Measurements from ENCODE around the gene ME2.

- TF ChIP-seq, protein P1, sequence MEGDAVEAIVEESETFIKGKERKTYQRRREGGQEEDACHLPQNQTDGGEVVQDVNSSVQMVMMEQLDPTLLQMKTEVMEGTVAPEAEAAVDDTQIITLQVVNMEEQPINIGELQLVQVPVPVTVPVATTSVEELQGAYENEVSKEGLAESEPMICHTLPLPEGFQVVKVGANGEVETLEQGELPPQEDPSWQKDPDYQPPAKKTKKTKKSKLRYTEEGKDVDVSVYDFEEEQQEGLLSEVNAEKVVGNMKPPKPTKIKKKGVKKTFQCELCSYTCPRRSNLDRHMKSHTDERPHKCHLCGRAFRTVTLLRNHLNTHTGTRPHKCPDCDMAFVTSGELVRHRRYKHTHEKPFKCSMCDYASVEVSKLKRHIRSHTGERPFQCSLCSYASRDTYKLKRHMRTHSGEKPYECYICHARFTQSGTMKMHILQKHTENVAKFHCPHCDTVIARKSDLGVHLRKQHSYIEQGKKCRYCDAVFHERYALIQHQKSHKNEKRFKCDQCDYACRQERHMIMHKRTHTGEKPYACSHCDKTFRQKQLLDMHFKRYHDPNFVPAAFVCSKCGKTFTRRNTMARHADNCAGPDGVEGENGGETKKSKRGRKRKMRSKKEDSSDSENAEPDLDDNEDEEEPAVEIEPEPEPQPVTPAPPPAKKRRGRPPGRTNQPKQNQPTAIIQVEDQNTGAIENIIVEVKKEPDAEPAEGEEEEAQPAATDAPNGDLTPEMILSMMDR (IDR thresholded peaks at IDR 0.05) = no peak
- no peak for TF ChIP-seq ZFX (IDR thresholded peaks at IDR 0.05; ENCODE audit: borderline replicate concordance)
Observed at GRCh38 chr18:50850307-50851065, 28.4 kb upstream of the ME2 start.
